Type B pancreatic cell (in vitro differentiated cells): ENCODE results near the gene ADAM12. TPM values are rescaled to one million over a fixed set of nuclear protein-coding genes. Genes with fewer than 3 reads are reported as not detected.

Experiments used
- DNase-seq: peaks from one replicate; pipeline ENCODE4 v3.0.0; 2021; ENCODE audit warnings: mixed read lengths; ENCODE audit not compliant: unreplicated experiment; ENCODE audit errors: extremely low spot score
- H3K27ac Mint-ChIP-seq: 2 replicates; pipeline ENCODE4 v1.8.0; 2021; ENCODE audit warnings: mild to moderate bottlenecking, mixed read lengths
- H3K27me3 Mint-ChIP-seq: 2 replicates; pipeline ENCODE4 v1.8.0; 2021; ENCODE audit warnings: mixed read lengths
- H3K36me3 Mint-ChIP-seq: 2 replicates; pipeline ENCODE4 v1.8.0; 2021; ENCODE audit warnings: mixed read lengths
- H3K4me1 Mint-ChIP-seq: one replicate; pipeline ENCODE4 v1.8.0; 2021; ENCODE audit warnings: mixed read lengths; ENCODE audit not compliant: unreplicated experiment
- H3K4me3 Mint-ChIP-seq: 2 replicates; pipeline ENCODE4 v1.8.0; 2021; ENCODE audit warnings: mild to moderate bottlenecking, mixed read lengths
- H3K9me3 Mint-ChIP-seq: 2 replicates; pipeline ENCODE4 v1.8.0; 2021; ENCODE audit warnings: mixed read lengths
- total RNA-seq: library from RNA; stranded (reverse); gene quantifications from 2 replicates; pipeline ENCODE4 v1.2.1, GENCODE V29; 2021; ENCODE audit warnings: low replicate concordance
- TF ChIP-seq, protein P1 (sequence below): fragments of 200-600 bp; sonication (generic); conservative IDR thresholded peaks from 2 replicates; pipeline ENCODE4 v1.5.0; 2021; ENCODE audit warnings: antibody characterized with exemption, mild to moderate bottlenecking

The ADAM12 gene
- total RNA-seq, 1 donor from 2014 or later, result 31.6 TPM

DNA sequence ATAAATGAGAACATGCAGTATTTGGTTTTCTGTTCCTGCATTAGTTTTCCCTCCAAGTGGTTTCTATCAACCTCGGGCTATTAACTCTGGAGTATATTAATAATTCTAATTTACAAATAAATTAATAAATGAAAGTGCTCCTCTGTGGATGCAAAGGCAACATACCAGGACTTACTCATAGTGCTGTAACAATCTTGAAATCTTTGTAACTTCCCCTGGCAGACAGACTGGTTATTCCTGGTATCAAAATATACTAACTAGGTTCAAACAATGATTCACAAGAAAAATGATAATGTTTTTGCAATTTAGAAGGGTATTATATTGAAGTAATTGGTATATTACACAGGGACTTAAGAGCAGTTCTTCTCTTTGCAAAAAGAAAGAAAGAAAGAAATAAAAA lies 314.7 kb downstream of the ADAM12 start:
- DNase-seq, result no peak
- Mint-ChIP-seq H3K9me3 (peaks cover 5% of the 10 kb centered on the region), H3K4me3 (no peak overlapping the region), H3K27me3 (peaks cover 4% of the 10 kb centered on the region), H3K4me1 (peaks cover 14% of the 10 kb centered on the region), H3K27ac (no peak overlapping the region), H3K36me3 (peaks cover 8% of the 10 kb centered on the region)
- TF ChIP-seq, protein P1, sequence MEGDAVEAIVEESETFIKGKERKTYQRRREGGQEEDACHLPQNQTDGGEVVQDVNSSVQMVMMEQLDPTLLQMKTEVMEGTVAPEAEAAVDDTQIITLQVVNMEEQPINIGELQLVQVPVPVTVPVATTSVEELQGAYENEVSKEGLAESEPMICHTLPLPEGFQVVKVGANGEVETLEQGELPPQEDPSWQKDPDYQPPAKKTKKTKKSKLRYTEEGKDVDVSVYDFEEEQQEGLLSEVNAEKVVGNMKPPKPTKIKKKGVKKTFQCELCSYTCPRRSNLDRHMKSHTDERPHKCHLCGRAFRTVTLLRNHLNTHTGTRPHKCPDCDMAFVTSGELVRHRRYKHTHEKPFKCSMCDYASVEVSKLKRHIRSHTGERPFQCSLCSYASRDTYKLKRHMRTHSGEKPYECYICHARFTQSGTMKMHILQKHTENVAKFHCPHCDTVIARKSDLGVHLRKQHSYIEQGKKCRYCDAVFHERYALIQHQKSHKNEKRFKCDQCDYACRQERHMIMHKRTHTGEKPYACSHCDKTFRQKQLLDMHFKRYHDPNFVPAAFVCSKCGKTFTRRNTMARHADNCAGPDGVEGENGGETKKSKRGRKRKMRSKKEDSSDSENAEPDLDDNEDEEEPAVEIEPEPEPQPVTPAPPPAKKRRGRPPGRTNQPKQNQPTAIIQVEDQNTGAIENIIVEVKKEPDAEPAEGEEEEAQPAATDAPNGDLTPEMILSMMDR, result no peak

DNA sequence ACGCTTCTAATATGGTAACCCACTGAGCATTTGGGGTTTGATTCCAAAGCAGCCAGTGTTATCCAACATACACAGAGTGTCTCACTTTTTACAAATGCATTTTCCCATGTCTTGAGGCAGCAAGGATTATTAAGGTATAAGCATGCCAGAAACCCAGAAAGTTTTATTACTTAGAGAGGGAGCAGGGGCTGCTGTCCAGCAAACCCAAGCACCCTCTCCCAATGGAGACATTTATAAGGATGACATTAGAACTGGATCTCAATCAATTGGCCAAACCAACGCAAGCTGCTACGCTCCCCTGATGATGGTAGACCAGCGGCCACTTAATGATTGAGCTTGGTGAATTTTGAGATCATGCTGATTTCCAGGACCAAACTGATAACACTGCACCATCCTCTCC lies 315.7 kb downstream of the ADAM12 start:
- peaks cover 4% of the 10 kb centered on the region for H3K27me3 Mint-ChIP-seq
- TF ChIP-seq, protein P1, result no peak
- H3K9me3 Mint-ChIP-seq, result peaks cover 5% of the 10 kb centered on the region
- peaks cover 14% of the 10 kb centered on the region for H3K4me1 Mint-ChIP-seq
- DNase-seq, result no peak
- H3K27ac Mint-ChIP-seq, result no peak overlapping the region
- peaks cover 8% of the 10 kb centered on the region for H3K36me3 Mint-ChIP-seq
- no peak overlapping the region for H3K4me3 Mint-ChIP-seq

DNA sequence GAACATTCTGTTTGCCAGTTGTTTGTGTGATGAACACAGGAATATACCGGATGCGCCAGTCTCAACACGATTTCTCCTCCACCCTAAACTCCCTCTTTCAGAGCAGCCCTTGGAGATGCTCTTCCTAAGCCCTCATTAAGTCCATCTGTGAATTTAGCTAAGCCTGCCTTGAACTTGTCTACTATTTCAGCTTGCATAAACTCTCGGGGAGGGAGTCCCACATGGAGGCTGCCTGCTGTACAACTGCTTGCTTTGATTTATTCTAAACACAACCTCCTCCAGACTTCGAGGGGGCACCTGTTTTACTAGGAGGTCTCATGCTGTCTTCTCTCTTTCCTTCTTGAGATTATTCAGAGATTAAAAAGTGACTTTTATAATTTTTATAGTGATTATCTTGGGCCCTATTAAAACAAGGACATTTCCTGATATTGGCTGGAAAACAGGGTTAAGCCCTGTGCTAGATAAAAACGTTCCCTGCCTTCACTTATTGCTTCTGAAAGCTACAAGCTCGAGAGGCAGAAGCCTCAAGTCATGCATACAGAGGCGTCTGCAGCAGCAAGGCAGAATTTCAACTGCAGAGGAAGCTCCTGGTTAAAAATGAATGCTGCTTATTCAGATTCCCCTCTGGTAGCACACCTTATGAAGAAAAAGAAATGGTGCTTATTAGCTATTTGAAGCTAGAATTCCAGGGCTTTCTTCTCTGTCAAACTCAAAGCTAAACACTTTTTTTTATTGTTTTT lies 317.6 kb downstream of the ADAM12 start:
- H3K27me3 Mint-ChIP-seq, result peaks cover 4% of the 10 kb centered on the region
- TF ChIP-seq, protein P1, result no peak
- no peak overlapping the region for H3K27ac Mint-ChIP-seq
- no peak for DNase-seq
- no peak overlapping the region for H3K4me3 Mint-ChIP-seq
- peaks cover 14% of the 10 kb centered on the region for H3K4me1 Mint-ChIP-seq
- H3K36me3 Mint-ChIP-seq, result peaks cover 8% of the 10 kb centered on the region
- H3K9me3 Mint-ChIP-seq, result no peaks in the 10 kb centered on the region

DNA sequence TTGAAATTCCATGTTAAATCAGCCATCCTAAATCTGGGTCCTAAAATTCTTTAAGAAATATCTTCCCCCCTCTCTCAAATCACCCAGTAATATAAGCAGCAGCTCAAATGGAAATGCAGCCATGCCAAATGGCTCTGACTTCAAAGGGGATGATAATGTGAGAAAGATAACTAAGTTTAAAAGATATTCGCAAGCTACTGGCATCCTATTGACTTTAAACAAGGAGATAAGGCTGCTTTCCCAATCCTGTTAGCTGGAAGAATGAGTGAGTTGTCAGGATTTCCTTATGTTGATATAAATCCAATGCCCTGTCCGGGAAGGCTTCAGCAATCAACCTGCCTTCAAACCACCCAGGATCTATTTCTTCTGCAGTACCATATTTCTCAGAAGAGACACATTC lies 320.0 kb downstream of the ADAM12 start:
- Mint-ChIP-seq H3K27ac (no peak overlapping the region), H3K9me3 (no peaks in the 10 kb centered on the region), H3K4me3 (no peak overlapping the region), H3K4me1 (peaks cover 19% of the 10 kb centered on the region), H3K36me3 (peaks cover 7% of the 10 kb centered on the region), H3K27me3 (peaks cover 4% of the 10 kb centered on the region)
- TF ChIP-seq, protein P1, result no peak
- DNase-seq, result no peak

DNA sequence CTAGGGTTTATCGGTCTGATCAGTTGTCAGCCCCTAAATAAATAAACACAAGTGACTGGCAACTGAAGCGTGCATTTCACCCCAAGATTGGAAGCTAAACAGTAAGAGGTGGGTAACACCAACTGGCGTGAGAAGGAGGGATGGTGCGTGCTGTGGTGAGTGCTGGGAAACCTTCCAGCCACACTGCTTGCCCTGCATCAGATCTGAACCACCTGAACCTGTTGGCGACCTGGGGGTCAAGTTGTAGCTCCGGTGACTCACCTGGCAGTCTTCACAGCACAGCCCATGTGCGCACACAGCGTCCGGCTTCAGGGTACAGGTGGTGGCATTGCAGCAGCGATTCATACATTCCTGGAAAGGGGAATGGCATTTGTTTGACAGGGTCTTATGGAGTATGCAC lies 321.8 kb downstream of the ADAM12 start:
- Mint-ChIP-seq H3K4me1 (peaks cover 19% of the 10 kb centered on the region), H3K27ac (no peak overlapping the region), H3K4me3 (no peak overlapping the region), H3K27me3 (peaks cover 4% of the 10 kb centered on the region), H3K36me3 (peaks cover 8% of the 10 kb centered on the region), H3K9me3 (peaks cover under 1% of the 10 kb centered on the region)
- DNase-seq, result no peak
- TF ChIP-seq, protein P1, result no peak
